ENCODE measurements around the gene CCL2.
"Not testable (repeated sequence)": the region's sequence is repeated elsewhere in the genome, so short reads cannot be mapped to it uniquely, and the experiment has no call there.

The CCL2 gene

GRCh38 chr17:34254651-34255380 lies at the start of gene CCL2:
TSS of gene CCL2 (plus strand) at chr17:34255285. CDS start at chr17:34255350, 65 bp downstream.
- DNase-seq (ENCODE audit: low spot score): peak; percentile 73

DNA sequence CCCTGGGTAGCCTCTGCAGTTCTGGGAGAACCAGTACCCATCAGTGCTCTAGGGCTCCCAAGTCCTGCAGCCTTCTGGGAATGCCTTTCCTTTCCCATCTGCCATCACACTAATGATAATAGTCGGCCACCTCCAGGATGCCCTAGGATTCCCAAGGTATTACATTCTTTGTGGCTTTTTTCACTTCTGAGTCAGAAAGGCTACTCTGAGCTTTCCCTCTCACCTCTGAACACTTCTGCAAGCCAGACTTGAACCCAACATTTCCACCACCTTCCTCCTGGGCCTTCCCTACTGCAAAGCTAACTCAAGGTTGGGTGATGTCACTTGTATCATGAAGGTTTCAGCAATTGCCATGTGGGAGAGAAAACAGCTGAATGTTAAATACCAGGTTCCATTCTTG lies 49.7 kb upstream of the CCL2 start:
- no peak for DNase-seq (ENCODE audit: low spot score)

DNA sequence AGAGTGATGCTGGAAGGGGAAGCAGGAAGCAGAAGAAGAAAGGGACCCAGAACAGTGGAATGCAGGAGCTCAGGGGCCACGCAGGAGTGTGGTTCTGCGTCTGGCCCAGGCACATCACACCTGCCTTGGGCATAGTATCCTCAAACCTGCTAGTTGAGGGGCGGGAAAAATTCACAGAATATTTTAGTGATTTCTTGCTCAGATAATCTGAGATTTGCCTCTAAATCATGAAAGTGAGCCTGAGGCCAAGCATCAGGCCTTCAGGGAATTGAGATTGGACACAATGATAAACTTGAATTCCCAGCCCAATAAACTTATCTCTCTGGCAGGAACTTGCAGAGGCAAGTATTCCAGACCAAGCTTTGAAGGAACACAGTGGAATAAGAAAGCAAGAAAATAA lies 48.5 kb upstream of the CCL2 start:
- no peak for DNase-seq (ENCODE audit: low spot score)

- no peak for DNase-seq (ENCODE audit: low spot score)
These were observed 47.5 kb upstream of the CCL2 start for GRCh38 chr17:34207572-34207971.

DNA sequence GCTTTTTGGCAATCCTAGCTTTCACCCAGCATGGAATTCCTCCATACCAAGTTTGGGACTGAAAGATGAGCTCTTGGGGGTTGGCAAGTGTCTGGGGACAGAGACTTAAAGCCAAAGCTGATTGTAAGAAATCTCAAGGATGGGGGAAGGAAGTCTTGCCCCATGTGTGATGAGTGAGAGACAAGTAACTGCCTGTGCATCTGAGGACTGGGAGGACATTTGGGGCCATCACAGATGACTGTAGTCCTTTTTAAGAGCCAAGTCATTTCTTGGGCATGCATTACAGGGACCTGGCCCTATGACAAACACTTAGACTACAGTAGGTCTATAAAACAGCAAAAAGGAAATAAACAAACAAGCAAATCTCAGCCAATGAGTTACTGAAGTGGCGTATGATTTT lies 36.3 kb upstream of the CCL2 start:
- DNase-seq (ENCODE audit: low spot score): no peak

DNA sequence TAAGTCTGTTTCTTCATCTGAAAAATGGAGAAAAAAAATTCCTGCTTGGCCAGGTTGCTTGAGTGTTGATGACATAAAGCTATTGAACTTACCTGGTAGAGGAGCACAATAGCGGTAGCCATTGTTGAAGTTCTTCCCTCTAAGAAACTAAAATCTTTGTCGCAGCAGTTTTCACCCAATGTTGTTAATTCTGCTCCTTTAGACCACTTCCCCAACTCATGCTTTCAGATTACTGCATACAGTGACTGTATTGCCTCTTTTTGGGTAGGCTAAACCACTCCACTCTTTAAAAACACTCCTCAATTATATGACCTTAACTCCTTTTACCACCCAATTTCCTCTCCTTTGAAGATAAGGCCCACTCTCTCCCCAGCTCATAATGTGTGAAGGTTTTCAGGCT lies 35.7 kb upstream of the CCL2 start:
- DNase-seq (ENCODE audit: low spot score): no peak

GRCh38 chr17:34220045-34220751 lies 34.9 kb upstream of the CCL2 start:
- DNase-seq (ENCODE audit: low spot score): no peak

DNA sequence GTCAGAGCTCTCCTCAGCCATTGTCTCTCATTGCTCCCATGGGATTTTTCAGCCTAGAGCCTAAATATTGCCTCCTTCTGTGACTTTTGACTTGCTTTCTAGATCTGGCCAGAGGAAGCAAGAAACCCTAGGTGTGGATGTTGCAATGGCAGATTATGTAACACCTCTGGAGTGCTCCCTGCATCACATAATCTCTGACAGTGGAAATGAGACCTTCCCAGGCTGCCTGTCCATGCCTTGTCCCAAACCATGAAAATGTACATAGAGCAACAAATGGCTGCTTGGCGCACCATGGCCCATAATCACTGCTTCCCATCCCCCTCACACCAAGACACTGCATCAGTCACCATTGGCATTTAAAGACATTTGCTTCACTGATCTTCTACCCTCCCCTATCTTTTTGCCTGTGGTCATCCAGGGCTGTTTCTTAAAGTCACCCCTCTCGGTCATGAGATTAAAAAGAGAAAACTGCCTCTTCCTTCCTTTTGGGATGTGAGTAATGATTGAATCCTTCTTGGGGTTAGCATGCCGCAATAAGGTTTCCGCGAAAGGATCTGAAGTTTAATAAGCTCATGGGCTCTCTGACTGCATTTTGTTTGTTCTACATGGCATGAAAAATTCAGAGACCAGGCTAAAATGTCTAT lies 34.2 kb upstream of the CCL2 start:
- DNase-seq (ENCODE audit: low spot score): no peak

- DNase-seq (ENCODE audit: low spot score): no peak
These were observed 33.7 kb upstream of the CCL2 start for GRCh38 chr17:34221411-34221810.

- no peak for DNase-seq (ENCODE audit: low spot score)
These were observed 32.2 kb upstream of the CCL2 start for GRCh38 chr17:34222722-34223497.

- DNase-seq (ENCODE audit: low spot score): no peak
These were observed 30.0 kb upstream of the CCL2 start for GRCh38 chr17:34225046-34225445.

- peak; percentile 19 for DNase-seq (ENCODE audit: low spot score)
These were observed 28.9 kb upstream of the CCL2 start for GRCh38 chr17:34226011-34226743.

- no peak for DNase-seq (ENCODE audit: low spot score)
These were observed 28.4 kb upstream of the CCL2 start for GRCh38 chr17:34226744-34227034.

- DNase-seq (ENCODE audit: low spot score): not testable (repeated sequence)
These were observed 27.8 kb upstream of the CCL2 start for GRCh38 chr17:34227293-34227692.

GRCh38 chr17:34227707-34228106 lies 27.4 kb upstream of the CCL2 start:
- DNase-seq (ENCODE audit: low spot score): no peak

- no peak for DNase-seq (ENCODE audit: low spot score)
These were observed 26.3 kb upstream of the CCL2 start for GRCh38 chr17:34228781-34229180.

GRCh38 chr17:34230342-34230741 lies 24.7 kb upstream of the CCL2 start:
- DNase-seq (ENCODE audit: low spot score): no peak

DNA sequence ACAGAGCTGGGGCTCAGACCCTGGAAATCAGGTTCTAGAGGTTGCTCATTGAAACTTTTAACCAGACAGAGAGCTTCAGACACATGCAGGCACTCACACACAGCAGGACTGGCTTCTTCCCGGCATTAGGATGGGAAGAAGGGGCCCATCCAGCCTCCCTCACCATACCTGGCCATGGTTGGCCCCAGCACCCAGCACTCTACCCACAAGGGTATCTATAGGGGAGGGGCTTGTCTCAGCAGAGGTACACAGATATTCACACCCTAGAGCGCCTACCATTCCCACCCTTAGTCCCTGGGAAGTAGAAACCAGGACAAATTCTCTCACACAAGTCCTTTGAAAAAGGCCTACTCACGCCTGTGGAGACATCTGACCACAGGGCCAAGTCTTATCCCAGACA lies 20.5 kb upstream of the CCL2 start:
- no peak for DNase-seq (ENCODE audit: low spot score)

- no peak for DNase-seq (ENCODE audit: low spot score)
These were observed 19.6 kb upstream of the CCL2 start for GRCh38 chr17:34235389-34236028.

DNA sequence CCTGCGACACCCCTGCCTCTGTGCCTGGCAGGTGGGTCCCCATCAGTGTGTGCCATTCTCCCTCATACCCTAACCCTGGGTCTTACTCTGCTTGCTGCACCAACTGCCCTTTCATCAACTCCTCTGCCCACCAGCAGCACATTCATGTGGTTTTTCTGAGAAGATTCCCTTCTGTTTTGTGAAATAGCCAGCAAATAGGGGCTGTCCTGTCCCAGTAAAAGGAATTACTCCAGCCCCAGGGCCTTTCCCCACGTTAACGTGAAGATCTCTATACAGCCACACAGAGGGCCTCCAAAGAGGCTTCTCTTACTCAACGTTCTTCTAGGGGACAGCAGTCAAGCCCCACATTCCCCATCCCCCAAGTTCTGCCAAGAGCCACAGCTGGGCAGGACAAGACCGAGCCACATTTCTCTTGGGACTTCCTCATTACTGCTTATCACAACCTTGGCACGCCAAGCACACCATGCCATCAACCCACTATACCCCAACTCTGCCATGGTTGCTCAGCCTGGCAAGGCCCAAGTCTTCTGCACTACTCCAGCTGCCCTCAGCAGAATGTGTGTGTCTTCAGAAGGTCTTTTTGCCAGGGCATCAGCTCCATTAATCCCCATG lies 18.7 kb upstream of the CCL2 start:
- no peak for DNase-seq (ENCODE audit: low spot score)

- DNase-seq (ENCODE audit: low spot score): no peak
These were observed 17.6 kb upstream of the CCL2 start for GRCh38 chr17:34237458-34237857.

Measured in AG08395 (cell line).